Lower leg skin (tissue), 4 donors: ENCODE measurements around the gene GOLGA6A. TPM values are rescaled to one million over a fixed set of nuclear protein-coding genes. Genes with fewer than 3 reads are reported as not detected.
A peak's percentile ranks its signal among the peaks of the same experiment; 100 is the strongest.
"Not testable (repeated sequence)": the region's sequence is repeated elsewhere in the genome, so short reads cannot be mapped to it uniquely, and the experiment has no call there.

Experiments
- DNase-seq, 2 donors: peaks; one replicate each; pipeline ENCODE4 v3.0.0-alpha.2; 2019; ENCODE audit warnings: low spot score in 2 of 2
- H3K4me3 ChIP-seq: fragments of 200-600 bp; sonication (generic); 2 replicates; pipeline ENCODE4 v1.5.1; 2017; ENCODE audit warnings: mild to moderate bottlenecking, low read depth; ENCODE audit not compliant: poor library complexity, severe bottlenecking
- POLR2A ChIP-seq, 2 donors: fragments of 450-650 bp; IDR thresholded peaks; one replicate each; pipeline ENCODE4 v1.6.1; 2016 to 2017; ENCODE audit warnings: antibody characterized with exemption in 2 of 2, mild to moderate bottlenecking in 1 of 2, moderate library complexity in 1 of 2
- WGBS, 2 donors: methylation state at CpG; one replicate each; pipeline ENCODE4 v1.1.5; 2018; 5-methylcytosine and 5-hydroxymethylcytosine counted together
- intact Hi-C: fragments of 100-400 bp; cut with DNase I; formaldehyde crosslinking; loops from one replicate; pipeline ENCODE4 v1.15.0; 2023; ENCODE audit warnings: low total_unique reads
- total RNA-seq, 4 donors: library from RNA; depleted of rRNA; stranded (reverse); fragments of >200 nt; gene quantifications; one replicate each; pipeline ENCODE4 v1.1.0, GENCODE V29; 2016
- TF ChIP-seq, protein P1 (sequence below), 3 donors: fragments of 450-650 bp; IDR thresholded peaks; one replicate each; pipeline ENCODE4 v1.5.1; 2016; ENCODE audit warnings: antibody characterized with exemption in 3 of 3, mild to moderate bottlenecking in 3 of 3, moderate library complexity in 2 of 3

The GOLGA6A gene
- total RNA-seq, 4 donors from 2014 or later = 0.23 to 2.2 TPM; not detected in 2

DNA sequence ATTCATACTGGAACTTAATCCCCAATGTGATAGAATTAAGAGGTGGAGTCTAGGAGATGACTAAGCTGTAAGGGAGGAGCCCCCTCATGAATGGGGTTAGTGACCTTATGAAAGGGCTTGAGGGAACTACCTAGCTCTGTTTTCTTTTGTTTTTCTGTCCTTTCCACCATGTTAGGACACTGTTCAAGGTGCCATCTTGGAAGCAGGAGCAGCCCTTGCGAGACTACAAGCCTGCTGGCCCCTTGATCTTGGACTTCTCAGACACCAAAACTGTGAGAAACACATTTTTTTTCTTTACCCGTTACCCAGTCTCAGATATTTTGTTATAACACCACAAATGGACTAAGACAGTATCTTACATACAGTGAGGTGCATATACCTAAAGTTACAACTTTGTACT, 26.5 kb downstream of the GOLGA6A start:
- 91 to 94% methylated on average over 2 of the region's 2 CpGs for WGBS, 2 donors
- intact Hi-C loops = no loop called here
- TF ChIP-seq, protein P1, sequence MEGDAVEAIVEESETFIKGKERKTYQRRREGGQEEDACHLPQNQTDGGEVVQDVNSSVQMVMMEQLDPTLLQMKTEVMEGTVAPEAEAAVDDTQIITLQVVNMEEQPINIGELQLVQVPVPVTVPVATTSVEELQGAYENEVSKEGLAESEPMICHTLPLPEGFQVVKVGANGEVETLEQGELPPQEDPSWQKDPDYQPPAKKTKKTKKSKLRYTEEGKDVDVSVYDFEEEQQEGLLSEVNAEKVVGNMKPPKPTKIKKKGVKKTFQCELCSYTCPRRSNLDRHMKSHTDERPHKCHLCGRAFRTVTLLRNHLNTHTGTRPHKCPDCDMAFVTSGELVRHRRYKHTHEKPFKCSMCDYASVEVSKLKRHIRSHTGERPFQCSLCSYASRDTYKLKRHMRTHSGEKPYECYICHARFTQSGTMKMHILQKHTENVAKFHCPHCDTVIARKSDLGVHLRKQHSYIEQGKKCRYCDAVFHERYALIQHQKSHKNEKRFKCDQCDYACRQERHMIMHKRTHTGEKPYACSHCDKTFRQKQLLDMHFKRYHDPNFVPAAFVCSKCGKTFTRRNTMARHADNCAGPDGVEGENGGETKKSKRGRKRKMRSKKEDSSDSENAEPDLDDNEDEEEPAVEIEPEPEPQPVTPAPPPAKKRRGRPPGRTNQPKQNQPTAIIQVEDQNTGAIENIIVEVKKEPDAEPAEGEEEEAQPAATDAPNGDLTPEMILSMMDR (IDR thresholded peaks at IDR 0.05) = no peak
- no peak for TF ChIP-seq POLR2A (IDR thresholded peaks at IDR 0.05)
- H3K4me3 ChIP-seq = no peak overlapping the region
- DNase-seq = no peak

DNA sequence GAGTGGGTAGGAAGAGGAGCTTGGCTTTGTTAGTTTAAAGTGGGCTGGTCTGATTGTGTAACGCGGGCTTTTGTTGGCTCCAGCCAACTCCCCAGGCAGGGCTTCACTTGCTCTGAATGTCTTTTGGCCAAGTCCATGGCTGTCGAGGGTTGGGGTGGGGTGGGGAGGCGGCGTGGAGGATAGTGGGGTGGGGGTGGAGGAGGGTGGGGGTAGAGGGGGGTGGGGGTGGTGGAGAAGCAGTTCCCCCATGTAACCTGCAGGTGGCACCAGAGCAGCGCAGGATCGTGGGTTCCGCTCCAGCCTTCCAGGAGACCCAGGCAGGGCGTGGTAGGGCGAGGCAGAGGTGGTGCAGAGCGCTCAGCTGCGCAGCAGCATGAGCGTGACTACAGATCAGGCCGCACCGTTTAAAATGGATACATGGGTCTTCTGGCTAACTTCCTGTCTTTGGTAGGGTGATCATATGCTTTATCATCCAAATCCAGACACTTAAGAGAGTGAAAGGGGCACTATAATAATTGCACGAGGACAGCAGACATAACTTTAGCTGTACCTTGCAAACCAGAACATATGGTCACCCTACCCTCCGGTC, 28.3 kb downstream of the GOLGA6A start:
- WGBS, 2 donors = 5 to 12% methylated on average over 17 of the region's 17 CpGs
- intact Hi-C loops = no loop called here
- no peak overlapping the region for H3K4me3 ChIP-seq
- TF ChIP-seq POLR2A (IDR thresholded peaks at IDR 0.05) = no peak
- TF ChIP-seq, protein P1 (IDR thresholded peaks at IDR 0.05) = no peak
- peak; percentile 71 to 94 for DNase-seq

DNA sequence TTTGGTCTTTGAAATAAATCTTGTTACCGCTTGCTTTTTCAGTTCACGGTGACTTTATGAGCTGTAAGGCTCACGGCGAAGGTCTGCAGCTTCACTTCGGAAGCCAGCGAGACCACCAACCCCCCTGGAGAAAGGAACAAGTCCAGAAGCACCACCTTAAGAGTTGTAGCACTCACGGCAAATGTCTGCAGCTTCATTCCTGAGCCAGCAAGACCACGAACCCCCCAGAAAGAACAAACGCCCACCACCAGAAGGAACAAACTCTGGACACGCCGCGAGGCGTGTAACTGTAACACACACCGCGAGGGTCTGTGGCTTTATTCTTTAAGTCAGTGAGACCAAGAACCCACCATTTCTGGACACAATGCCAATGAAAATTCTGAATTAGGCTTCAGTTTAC, 28.8 kb downstream of the GOLGA6A start:
- intact Hi-C loops = no loop called here
- no peak for DNase-seq

DNA sequence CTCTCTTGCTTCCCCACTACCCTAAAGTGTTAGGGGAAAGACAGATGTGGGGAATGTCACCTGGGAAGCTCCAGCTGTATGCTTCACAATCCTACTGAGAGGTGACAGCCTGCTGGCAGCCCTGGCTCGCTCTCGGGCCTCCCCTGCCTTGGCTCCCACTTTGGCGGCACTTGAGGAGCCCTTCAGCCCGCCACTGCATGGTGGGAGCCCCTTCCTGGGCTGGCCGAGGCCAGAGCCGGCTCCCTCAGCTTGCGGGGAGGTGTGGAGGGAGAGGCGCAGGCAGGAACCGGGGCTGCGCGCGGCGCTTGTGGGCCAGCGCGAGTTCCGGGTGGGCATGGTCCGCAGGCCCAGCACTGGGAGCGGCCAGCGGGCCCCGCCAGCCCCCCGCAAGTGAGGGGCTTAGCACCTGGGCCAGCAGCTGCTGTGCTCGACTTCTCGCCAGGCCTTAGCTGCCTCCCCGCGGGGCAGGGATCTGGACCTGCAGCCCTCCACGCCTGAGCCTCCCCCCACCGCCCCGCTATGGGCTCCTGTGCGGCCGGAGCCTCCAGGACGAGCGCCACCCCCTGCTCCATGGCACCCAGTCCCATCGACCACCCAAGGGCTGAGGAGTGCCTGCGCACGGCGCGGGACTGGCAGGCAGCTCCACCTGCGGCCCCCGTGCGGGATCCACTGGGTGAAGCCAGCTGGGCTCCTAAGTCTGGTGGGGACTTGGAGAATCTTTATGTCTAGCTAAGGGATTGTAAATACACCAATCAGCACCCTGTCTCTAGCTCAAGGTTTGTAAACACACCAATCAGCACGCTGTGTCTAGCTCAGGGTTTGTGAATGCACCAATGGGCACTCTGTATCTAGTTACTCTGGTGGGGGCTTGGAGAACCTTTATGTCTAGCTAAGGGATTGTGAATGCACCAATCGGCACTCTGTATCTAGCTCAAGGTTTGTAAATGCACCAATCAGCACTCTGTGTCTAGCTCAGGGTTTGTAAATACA, 29.8 kb downstream of the GOLGA6A start:
- intact Hi-C loops, H3K4me3 ChIP-seq: not testable (repeated sequence)
- 85 to 93% methylated on average over 16 to 28 of the region's 42 CpGs for WGBS, 2 donors
- peak in 1 of 2 donors; percentile 82 for DNase-seq

More for the DNA sequence above, 28.8 kb downstream of the GOLGA6A start:
- no peak for TF ChIP-seq POLR2A (IDR thresholded peaks at IDR 0.05)
- TF ChIP-seq, protein P1 (IDR thresholded peaks at IDR 0.05) = no peak
- WGBS, 2 donors = 50 to 59% methylated on average over 14 to 15 of the region's 15 CpGs
- no peak overlapping the region for H3K4me3 ChIP-seq

DNA sequence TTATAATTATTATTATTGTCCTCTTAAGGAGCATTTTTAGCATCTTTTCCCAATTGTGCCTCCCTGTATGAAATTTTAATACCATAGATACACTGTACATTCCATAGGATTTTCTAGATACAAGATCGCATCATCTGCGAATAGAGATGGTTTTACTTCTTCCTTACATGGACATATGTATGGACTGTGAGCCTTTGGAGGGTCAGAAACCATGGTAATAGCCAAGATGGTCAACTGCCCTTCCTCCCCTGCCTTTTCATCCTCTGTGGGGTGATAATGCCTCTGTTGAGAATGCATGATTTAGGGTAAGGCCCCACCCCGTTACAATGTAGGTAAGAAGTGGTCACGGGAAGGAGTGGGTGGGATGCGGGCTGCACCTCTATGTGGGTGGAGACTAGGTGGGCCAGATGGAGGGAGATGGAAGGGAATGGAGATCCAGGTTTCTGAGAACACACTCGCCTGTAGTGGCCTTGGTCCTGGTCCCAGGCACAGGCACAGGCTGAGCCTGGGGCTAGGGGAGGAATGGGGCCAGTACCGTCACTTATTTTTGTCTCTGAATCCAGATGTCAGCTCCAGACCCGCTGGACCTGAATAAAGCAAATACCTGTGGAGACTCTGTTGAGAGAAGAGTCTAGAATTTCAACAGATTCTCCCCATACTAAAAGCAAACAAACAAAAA, 31.7 kb downstream of the GOLGA6A start:
- 56 to 58% methylated on average over 8 of the region's 8 CpGs for WGBS, 2 donors
- TF ChIP-seq, protein P1 (IDR thresholded peaks at IDR 0.05) = no peak
- no peak for TF ChIP-seq POLR2A (IDR thresholded peaks at IDR 0.05)
- no peak overlapping the region for H3K4me3 ChIP-seq
- DNase-seq = peak in 1 of 2 donors; percentile 79
- intact Hi-C loops = no loop called here

DNA sequence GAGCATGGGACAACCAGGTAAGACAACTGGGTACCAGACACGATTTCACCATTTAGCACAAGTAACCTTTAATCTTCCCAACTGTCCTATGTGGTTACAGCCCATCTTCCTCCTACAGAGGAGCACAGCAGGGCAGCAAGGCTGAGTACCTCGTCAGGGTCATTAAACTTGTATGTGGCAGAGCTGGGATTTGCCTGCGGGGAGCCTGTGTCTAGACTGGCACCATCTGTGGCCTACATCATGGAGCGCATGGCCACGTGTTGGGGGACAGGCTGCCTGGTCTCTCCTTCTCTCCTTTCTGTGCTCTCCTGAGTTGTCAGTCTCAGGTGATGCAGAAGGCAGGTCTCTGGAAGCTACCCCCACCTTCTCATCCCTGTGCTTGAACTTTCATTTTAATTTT, 32.2 kb downstream of the GOLGA6A start:
- no peak overlapping the region for H3K4me3 ChIP-seq
- TF ChIP-seq, protein P1 (IDR thresholded peaks at IDR 0.05) = no peak
- no peak for TF ChIP-seq POLR2A (IDR thresholded peaks at IDR 0.05)
- 83 to 84% methylated on average over 5 of the region's 5 CpGs for WGBS, 2 donors
- no peak for DNase-seq
- intact Hi-C loops = no loop called here
